CD8-positive, alpha-beta memory T cell (primary cell): ENCODE results near the gene DTNBP1. TPM values are rescaled to one million over a fixed set of nuclear protein-coding genes. Genes with fewer than 3 reads are reported as not detected.

Experiments used
- CTCF ChIA-PET: fragments of 350-600 bp; sonication (Branson Sonifier 250); formaldehyde crosslinking; loops from one replicate; lab custom pipeline; 2021; ENCODE audit warnings: antibody characterized with exemption; lab: Charles Lee
- POLR2A ChIA-PET: fragments of 350-600 bp; sonication (Branson Sonifier 250); formaldehyde crosslinking; loops from one replicate; lab custom pipeline; 2021; ENCODE audit warnings: antibody characterized with exemption; lab: Charles Lee
- DNase-seq, 5 donors: peaks; one replicate each; pipeline versions ENCODE4 v3.0.0 to v3.0.0-alpha.2; 2020 to 2022; ENCODE audit warnings: mixed read lengths in 1 of 5
- H3K27ac ChIP-seq: one replicate; pipeline ENCODE4 v1.7.0; 2013; ENCODE audit warnings: low read depth, mild to moderate bottlenecking, low read length, moderate library complexity
- H3K27me3 ChIP-seq: 2 replicates; pipeline ENCODE4 v1.7.0; 2013; ENCODE audit warnings: low read length, mild to moderate bottlenecking; ENCODE audit not compliant: insufficient read depth, poor library complexity, severe bottlenecking
- H3K36me3 ChIP-seq: 2 replicates; pipeline ENCODE4 v1.7.0; 2013; ENCODE audit warnings: mild to moderate bottlenecking, low read length, moderate library complexity; ENCODE audit not compliant: insufficient read depth
- H3K4me1 ChIP-seq: 2 replicates; pipeline ENCODE4 v1.7.0; 2013; ENCODE audit warnings: mild to moderate bottlenecking, low read length, moderate library complexity; ENCODE audit not compliant: insufficient read depth
- H3K4me3 ChIP-seq: 2 replicates; pipeline ENCODE4 v1.7.0; 2013; ENCODE audit warnings: mild to moderate bottlenecking, low read length
- H3K9me3 ChIP-seq: 2 replicates; pipeline ENCODE4 v1.7.0; 2013; ENCODE audit warnings: mild to moderate bottlenecking, low read length
- H3K27ac Mint-ChIP-seq, 8 donors: one replicate each; pipeline ENCODE4 v1.8.0; 2020 to 2021; ENCODE audit warnings: mixed read lengths in 8 of 8, mild to moderate bottlenecking in 6 of 8, inconsistent platforms in 3 of 8, moderate library complexity in 3 of 8
- H3K27me3 Mint-ChIP-seq, 2 donors: one replicate each; pipeline ENCODE4 v1.8.0; 2020 to 2021; ENCODE audit warnings: mixed read lengths in 2 of 2, mild to moderate bottlenecking in 1 of 2, moderate library complexity in 1 of 2
- H3K36me3 Mint-ChIP-seq, 3 donors: one replicate each; pipeline ENCODE4 v1.8.0; 2020 to 2021; ENCODE audit warnings: mixed read lengths in 3 of 3, inconsistent platforms in 1 of 3, mild to moderate bottlenecking in 1 of 3
- H3K4me1 Mint-ChIP-seq, 3 donors: one replicate each; pipeline ENCODE4 v1.8.0; 2020 to 2021; ENCODE audit warnings: mixed read lengths in 3 of 3, inconsistent platforms in 1 of 3, mild to moderate bottlenecking in 1 of 3
- H3K4me3 Mint-ChIP-seq, 7 donors: one replicate each; pipeline ENCODE4 v1.8.0; 2020 to 2021; ENCODE audit warnings: mixed read lengths in 7 of 7, mild to moderate bottlenecking in 6 of 7, moderate library complexity in 4 of 7, inconsistent platforms in 2 of 7
- H3K9me3 Mint-ChIP-seq, 5 donors: one replicate each; pipeline ENCODE4 v1.8.0; 2020 to 2022; ENCODE audit warnings: mixed read lengths in 5 of 5, mild to moderate bottlenecking in 3 of 5, moderate library complexity in 2 of 5, inconsistent platforms in 1 of 5
- polyA plus RNA-seq: library from polyadenylated mRNA; unstranded; fragments of 300-500 nt; fragmentation: Illumina TruSeq; gene quantifications from one replicate; pipeline ENCODE4 v1.2.3, GENCODE V29; 2021
- total RNA-seq, 2 experiments: library from RNA; stranded (reverse); gene quantifications; one replicate each; pipeline ENCODE4 v1.2.3, GENCODE V29; 2021

DTNBP1 gene
- total and polyA plus RNA-seq, 3 experiments from 2014 or later = 14.6 to 37.3 (median 15.5) TPM

DNA sequence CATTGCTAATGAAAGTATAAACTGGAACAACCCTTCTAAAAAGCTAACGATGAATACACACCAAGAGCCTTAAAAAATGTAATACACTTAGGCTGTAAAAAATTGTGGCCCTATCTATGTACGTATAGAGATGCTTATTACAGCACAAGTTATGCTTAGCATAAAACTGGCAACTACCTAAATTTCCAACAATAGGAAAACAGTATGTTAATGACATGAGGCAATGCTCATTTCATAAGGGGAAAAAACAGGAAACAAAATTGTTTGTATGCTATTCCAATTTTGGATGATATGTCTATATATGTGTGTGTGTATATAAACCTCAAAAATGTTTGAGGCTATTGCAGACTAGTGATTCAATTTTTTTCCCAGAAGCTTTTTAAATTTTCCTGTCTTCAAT, 82.5 kb downstream of the DTNBP1 start:
- no peak overlapping the region for H3K27ac Mint-ChIP-seq
- POLR2A ChIA-PET = no interaction called here
- CTCF ChIA-PET = no interaction called here

DNA sequence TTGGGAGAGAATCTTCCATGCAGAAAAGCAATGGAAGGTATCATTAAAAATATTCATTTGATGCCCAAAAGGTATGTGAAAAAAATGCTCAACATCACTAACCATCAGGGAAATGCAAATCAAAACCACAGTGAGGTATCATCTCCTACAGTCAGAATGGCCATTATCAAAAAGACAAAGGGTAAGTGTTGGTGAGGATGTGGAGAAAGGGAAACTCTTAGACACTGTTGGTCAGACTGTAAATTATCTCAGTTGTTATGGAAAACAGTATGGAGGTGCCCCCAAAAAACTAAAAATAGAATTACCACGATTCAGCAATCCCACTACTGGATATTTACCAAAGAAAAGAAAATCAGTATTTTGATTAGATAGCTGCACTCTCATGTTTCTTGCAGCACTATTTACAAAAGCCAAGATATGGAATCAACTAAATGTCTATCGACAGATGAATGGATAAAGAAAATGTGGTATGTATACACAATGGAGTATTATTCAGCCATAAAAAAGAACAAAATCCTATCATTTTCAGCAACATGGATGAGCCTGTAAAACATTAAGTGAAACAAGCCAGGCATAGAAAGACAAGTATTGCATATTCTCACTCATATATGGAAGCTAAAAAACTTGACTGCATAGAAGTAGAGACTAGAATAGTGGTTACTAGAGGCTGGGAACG, 84.0 kb downstream of the DTNBP1 start:
- H3K27ac Mint-ChIP-seq = no peak overlapping the region
- peaks cover 3% of the 10 kb centered on the region for H3K36me3 ChIP-seq
- no peaks in the 10 kb centered on the region for H3K27me3 Mint-ChIP-seq
- no peak overlapping the region for H3K27ac ChIP-seq
- no peaks in the 10 kb centered on the region for H3K27me3 ChIP-seq
- peaks cover 3 to 34% (median 23%) of the 10 kb centered on the region in 3 donors for H3K4me1 Mint-ChIP-seq
- no peaks in the 10 kb centered on the region for H3K4me1 ChIP-seq
- no peak for DNase-seq
- CTCF ChIA-PET = no interaction called here
- H3K4me3 ChIP-seq = no peak overlapping the region
- H3K36me3 Mint-ChIP-seq = peaks cover 6 to 18% (median 13%) of the 10 kb centered on the region in 3 donors
- no peaks in the 10 kb centered on the region for H3K9me3 Mint-ChIP-seq
- no peaks in the 10 kb centered on the region for H3K9me3 ChIP-seq
- H3K4me3 Mint-ChIP-seq = no peak overlapping the region
- POLR2A ChIA-PET = no interaction called here

More for the DNA sequence above, 82.5 kb downstream of the DTNBP1 start:
- Mint-ChIP-seq H3K36me3 (peaks cover 6 to 13% (median 10%) of the 10 kb centered on the region in 3 donors), H3K4me1 (peaks cover 3 to 21% (median 18%) of the 10 kb centered on the region in 3 donors), H3K27me3 (no peaks in the 10 kb centered on the region), H3K9me3 (no peaks in the 10 kb centered on the region), H3K4me3 (no peak overlapping the region)
- H3K27ac ChIP-seq = no peak overlapping the region
- DNase-seq = no peak
- peaks cover 3% of the 10 kb centered on the region for H3K36me3 ChIP-seq
- no peaks in the 10 kb centered on the region for H3K27me3 ChIP-seq
- no peaks in the 10 kb centered on the region for H3K4me1 ChIP-seq
- no peak overlapping the region for H3K4me3 ChIP-seq
- H3K9me3 ChIP-seq = no peaks in the 10 kb centered on the region

DNA sequence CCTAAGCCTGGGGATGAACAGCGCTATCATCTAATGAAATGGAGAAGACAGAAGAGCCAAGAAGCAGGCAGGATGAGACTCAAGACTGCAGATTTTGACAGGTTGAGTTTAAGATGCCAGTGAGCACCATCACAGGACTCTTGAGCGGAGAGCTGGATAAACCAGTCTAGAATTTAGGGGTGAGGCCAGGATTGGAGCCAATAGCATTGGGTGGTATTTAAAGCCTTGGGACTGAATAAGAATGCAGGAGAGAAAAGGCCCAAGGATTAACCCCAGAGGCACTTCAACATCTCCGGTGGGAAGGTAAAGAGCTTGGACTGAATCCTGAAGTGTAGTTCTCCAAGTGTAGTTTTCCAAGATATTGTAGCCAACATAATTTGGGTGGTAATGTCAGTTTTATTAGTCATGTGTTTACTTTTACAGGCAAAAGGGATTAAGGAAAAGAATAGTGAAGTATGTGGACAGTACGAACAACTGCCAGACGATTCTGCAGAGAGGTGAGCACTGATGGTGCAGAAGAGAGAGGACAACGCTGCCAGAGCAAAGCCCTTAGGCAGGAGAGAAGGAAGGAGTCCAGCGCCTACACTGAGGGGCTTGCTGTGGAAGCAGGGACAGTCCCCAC, 85.2 kb downstream of the DTNBP1 start:
- H3K27ac Mint-ChIP-seq = peak overlapping the region in 1 of 8 donors; percentile 84
- H3K36me3 ChIP-seq = peaks cover 3% of the 10 kb centered on the region
- H3K4me1 ChIP-seq = no peaks in the 10 kb centered on the region
- DNase-seq = no peak
- POLR2A ChIA-PET = no interaction called here
- no peaks in the 10 kb centered on the region for H3K27me3 Mint-ChIP-seq
- H3K4me1 Mint-ChIP-seq = peaks cover 3 to 34% (median 23%) of the 10 kb centered on the region in 3 donors
- H3K9me3 Mint-ChIP-seq = no peaks in the 10 kb centered on the region
- no peaks in the 10 kb centered on the region for H3K27me3 ChIP-seq
- H3K36me3 Mint-ChIP-seq = peaks cover 6 to 19% (median 13%) of the 10 kb centered on the region in 3 donors
- H3K4me3 ChIP-seq = no peak overlapping the region
- CTCF ChIA-PET = no interaction called here
- H3K27ac ChIP-seq = no peak overlapping the region
- no peaks in the 10 kb centered on the region for H3K9me3 ChIP-seq
- no peak overlapping the region for H3K4me3 Mint-ChIP-seq

DNA sequence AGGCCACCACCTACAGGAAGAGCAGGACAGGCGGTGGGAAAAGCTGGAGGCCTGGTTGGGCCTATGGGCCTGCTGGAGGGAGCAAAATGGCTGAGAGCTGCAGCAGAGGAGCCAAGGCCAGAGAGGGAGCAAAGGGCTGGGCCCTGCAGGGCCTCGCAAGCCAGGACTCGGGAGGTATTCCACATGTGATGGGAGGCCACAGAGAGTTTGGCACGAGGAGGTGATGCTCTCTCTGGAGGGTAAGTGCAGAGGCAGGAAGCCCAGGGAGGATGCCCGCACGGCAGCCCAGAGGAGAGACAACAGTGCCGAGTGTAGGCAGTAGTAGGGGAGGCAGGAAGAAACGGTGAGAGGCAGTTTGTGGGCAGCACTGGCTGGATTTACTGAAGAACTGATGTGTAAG, 85.7 kb downstream of the DTNBP1 start:
- Histone ChIP-seq H3K9me3 (no peaks in the 10 kb centered on the region), H3K36me3 (peaks cover 3% of the 10 kb centered on the region), H3K4me3 (no peak overlapping the region), H3K4me1 (no peaks in the 10 kb centered on the region), H3K27me3 (no peaks in the 10 kb centered on the region), H3K27ac (no peak overlapping the region)
- DNase-seq = no peak
- H3K27ac Mint-ChIP-seq = no peak overlapping the region
- no peaks in the 10 kb centered on the region for H3K27me3 Mint-ChIP-seq
- H3K4me1 Mint-ChIP-seq = peaks cover 3 to 34% (median 23%) of the 10 kb centered on the region in 3 donors
- no peaks in the 10 kb centered on the region for H3K9me3 Mint-ChIP-seq
- H3K36me3 Mint-ChIP-seq = peaks cover 6 to 19% (median 13%) of the 10 kb centered on the region in 3 donors
- no peak overlapping the region for H3K4me3 Mint-ChIP-seq
- ChIA-PET POLR2A (no interaction called here), CTCF (no interaction called here)

DNA sequence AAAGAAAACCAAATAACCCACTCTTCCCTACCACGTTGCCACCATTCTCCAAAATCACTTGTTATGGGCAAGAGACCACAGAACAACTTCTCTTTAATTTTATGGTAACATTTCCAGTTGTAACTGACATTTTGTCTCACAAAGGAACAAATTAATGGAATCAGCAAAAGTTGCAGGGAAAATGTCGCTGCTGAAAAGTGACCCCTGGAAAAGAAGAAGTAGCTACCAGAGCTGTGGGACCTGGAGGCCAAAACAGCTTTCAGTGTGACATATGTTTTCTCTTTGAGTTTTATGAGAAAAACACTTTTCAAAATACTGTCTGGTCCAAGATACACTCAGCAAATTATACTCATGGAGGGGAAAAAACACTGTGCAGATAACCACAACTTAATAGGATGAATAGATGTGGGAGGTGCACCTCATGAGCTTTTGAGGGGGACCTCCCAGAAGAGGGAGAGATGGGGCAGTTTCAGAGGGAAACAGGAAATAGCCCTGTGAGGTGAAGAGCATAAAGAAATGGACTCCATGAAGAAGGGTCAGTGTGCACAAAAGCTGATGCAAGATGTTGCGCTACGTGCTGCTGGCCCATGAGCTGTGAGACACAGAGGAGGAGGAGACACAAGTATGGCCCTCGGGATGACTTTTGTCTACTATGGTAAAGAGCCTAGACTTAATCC, 87.3 kb downstream of the DTNBP1 start:
- peaks cover 13 to 20% (median 13%) of the 10 kb centered on the region in 3 donors for H3K36me3 Mint-ChIP-seq
- no peak overlapping the region for H3K4me3 Mint-ChIP-seq
- no peaks in the 10 kb centered on the region for H3K9me3 ChIP-seq
- no peaks in the 10 kb centered on the region for H3K4me1 ChIP-seq
- no peak overlapping the region for H3K4me3 ChIP-seq
- CTCF ChIA-PET = no interaction called here
- no peak overlapping the region for H3K27ac ChIP-seq
- POLR2A ChIA-PET = no interaction called here
- H3K27me3 ChIP-seq = no peaks in the 10 kb centered on the region
- DNase-seq = no peak
- no peaks in the 10 kb centered on the region for H3K9me3 Mint-ChIP-seq
- H3K27me3 Mint-ChIP-seq = no peaks in the 10 kb centered on the region
- no peak overlapping the region for H3K27ac Mint-ChIP-seq
- H3K36me3 ChIP-seq = peaks cover 3% of the 10 kb centered on the region
- H3K4me1 Mint-ChIP-seq = peaks cover 7 to 29% (median 26%) of the 10 kb centered on the region in 3 donors

DNA sequence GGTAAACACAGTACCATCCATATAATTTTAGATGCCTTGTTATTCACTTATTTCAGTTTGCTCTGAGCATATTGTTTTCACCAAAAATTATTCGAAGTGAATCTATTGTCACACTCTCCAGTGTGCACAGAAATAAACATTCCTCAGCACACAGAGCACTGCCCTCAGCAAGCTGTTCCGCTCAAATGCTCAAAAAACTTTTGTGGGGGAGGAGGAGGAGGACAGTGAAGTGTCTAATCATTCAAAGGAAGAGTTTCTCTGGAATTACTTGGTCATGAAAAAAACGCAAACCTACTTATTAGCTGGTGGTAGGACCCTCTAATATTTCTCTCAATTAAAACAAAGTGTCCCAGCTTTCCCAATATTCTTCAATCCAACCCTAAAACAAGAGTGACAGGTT, 88.3 kb downstream of the DTNBP1 start:
- Histone ChIP-seq H3K27ac (no peak overlapping the region), H3K27me3 (no peaks in the 10 kb centered on the region), H3K36me3 (peaks cover 3% of the 10 kb centered on the region), H3K4me3 (no peak overlapping the region), H3K9me3 (no peaks in the 10 kb centered on the region), H3K4me1 (no peaks in the 10 kb centered on the region)
- Mint-ChIP-seq H3K27ac (no peak overlapping the region), H3K36me3 (peaks cover 11 to 17% (median 13%) of the 10 kb centered on the region in 3 donors), H3K4me3 (no peak overlapping the region), H3K4me1 (peaks cover 14 to 31% (median 25%) of the 10 kb centered on the region in 3 donors), H3K27me3 (no peaks in the 10 kb centered on the region), H3K9me3 (no peaks in the 10 kb centered on the region)
- DNase-seq = no peak
- ChIA-PET CTCF (interaction anchor here (0.5 kb wide), 1 partner anchor 24 kb away, joined by 3 read pairs; no protein-coding TSS in a partner anchor), POLR2A (no interaction called here)

DNA sequence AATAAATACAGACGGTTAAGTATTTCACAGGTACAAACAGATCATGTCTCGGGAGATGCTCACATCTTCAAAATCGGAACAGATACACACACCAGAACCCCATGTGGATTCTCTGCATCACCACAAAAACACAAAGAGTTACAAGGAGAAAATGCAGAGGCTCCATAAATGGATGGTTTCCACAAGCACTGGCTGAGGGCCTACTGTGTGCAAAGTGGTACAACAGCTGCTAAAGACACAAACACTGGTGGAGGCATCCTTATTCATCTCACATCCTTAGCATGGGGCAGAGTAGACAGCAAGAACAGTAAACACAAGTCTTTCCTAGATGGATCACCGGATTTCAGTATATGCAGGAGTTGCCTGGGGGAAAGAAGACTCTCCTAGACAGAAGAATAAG, 88.8 kb downstream of the DTNBP1 start:
- Histone ChIP-seq H3K27me3 (no peaks in the 10 kb centered on the region), H3K27ac (no peak overlapping the region), H3K9me3 (no peaks in the 10 kb centered on the region), H3K4me1 (no peaks in the 10 kb centered on the region), H3K36me3 (peaks cover 3% of the 10 kb centered on the region), H3K4me3 (no peak overlapping the region)
- DNase-seq = no peak
- Mint-ChIP-seq H3K36me3 (peaks cover 8 to 14% (median 10%) of the 10 kb centered on the region in 3 donors), H3K27ac (no peak overlapping the region), H3K4me1 (peaks cover 17 to 34% (median 25%) of the 10 kb centered on the region in 3 donors), H3K9me3 (no peaks in the 10 kb centered on the region), H3K27me3 (no peaks in the 10 kb centered on the region), H3K4me3 (no peak overlapping the region)
- ChIA-PET POLR2A (no interaction called here), CTCF (interaction anchor here (0.5 kb wide), 1 partner anchor 24 kb away, joined by 3 read pairs; no protein-coding TSS in a partner anchor)

DNA sequence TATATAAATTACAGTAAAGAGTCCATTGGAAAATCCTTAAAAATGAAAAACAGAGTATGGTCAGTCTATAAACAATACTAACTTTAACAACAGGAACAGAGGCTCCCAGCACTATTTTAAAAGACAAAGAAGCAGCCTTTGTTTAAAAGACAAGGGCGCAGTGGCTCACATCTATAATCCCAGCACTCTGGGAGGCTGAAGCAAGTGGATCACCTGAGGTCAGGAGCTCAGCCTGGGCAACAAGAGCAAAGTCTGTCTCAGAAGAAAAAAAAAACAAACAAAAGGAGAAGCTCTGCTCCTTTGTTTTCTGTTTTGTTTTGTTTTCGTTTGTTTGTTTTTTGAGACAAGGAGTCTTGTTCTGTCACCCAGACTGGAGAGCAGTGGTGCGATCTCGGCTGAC, 89.4 kb downstream of the DTNBP1 start:
- Histone ChIP-seq H3K27ac (no peak overlapping the region), H3K4me1 (no peaks in the 10 kb centered on the region), H3K4me3 (no peak overlapping the region), H3K27me3 (no peaks in the 10 kb centered on the region), H3K36me3 (peaks cover 3% of the 10 kb centered on the region), H3K9me3 (no peaks in the 10 kb centered on the region)
- no peak for DNase-seq
- ChIA-PET CTCF (no interaction called here), POLR2A (no interaction called here)
- H3K27me3 Mint-ChIP-seq = no peaks in the 10 kb centered on the region
- H3K9me3 Mint-ChIP-seq = no peaks in the 10 kb centered on the region
- H3K4me1 Mint-ChIP-seq = peaks cover 17 to 34% (median 25%) of the 10 kb centered on the region in 3 donors
- H3K4me3 Mint-ChIP-seq = no peak overlapping the region
- H3K36me3 Mint-ChIP-seq = peaks cover 7 to 12% (median 8%) of the 10 kb centered on the region in 3 donors
- H3K27ac Mint-ChIP-seq = no peak overlapping the region
